GM04504 (cell line): ENCODE measurements around the gene BFSP2.
"Not testable (repeated sequence)": the region's sequence is repeated elsewhere in the genome, so short reads cannot be mapped to it uniquely, and the experiment has no call there.

Source experiments
- DNase-seq: peaks from one replicate; pipeline ENCODE4 v3.0.0-alpha.2; 2012; ENCODE audit warnings: low read depth

BFSP2 gene

GRCh38 chr3:133520286-133520685, 120.4 kb downstream of the BFSP2 start:
- no peak for DNase-seq

- not testable (repeated sequence) for DNase-seq
Observed at GRCh38 chr3:133520938-133521337, 121.1 kb downstream of the BFSP2 start.

GRCh38 chr3:133521946-133522345, 122.1 kb downstream of the BFSP2 start:
- DNase-seq, result no peak

- DNase-seq, result not testable (repeated sequence)
Observed at GRCh38 chr3:133523758-133524157, 123.9 kb downstream of the BFSP2 start.
